ENCODE results near the gene ENAH.

ENAH gene

DNA sequence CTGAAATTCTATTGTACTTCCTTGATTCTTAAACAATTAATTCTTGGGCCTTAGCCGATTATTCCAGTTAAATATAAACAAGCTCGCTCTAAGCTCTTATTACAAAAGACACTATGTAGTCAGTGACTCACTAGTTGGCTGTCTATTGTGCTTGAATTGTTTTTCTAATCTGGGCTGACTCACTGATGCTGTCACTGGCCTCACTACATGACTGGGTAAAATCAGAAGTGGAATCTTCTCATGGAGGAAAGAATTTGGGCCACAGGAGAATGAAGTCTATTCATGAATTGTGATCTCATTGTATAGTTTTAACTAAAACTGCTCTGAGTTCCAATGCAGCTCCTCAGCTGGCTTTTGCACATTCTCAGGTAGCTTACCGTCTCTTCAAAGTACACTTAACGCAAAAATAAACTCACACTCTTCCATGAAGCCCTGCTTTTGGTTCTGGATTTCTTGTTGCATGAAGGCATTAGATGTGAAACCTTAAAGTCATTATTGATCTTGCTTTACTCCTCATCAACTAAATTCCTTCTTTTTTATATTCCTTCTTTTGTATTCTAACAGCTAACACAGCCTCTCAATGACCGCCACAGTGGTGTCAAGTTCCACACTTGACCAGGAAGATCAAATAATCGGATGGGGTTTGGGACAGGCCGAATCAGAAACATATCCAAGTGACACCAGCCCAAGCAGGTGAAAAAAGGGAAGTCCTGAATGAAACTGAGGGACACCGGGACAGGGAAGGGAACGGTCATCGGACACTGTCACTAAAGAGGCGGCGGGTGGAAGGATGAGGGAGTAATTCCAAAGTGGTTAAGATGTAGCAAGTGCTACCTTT is 144.2 kb downstream of the ENAH start:
- Histone ChIP-seq H3K4me1 (ENCODE audit: control insufficient read depth, insufficient read depth, low read length) (peaks cover 9% of the 10 kb centered on the region), H3K27ac (ENCODE audit: low read depth, low read length) (peak overlapping the region; percentile 80), H3K4me3 (ENCODE audit: low read length) (no peak overlapping the region), H3K36me3 (ENCODE audit: control insufficient read depth, insufficient read depth, low read length) (no peaks in the 10 kb centered on the region), H3K27me3 (ENCODE audit: control insufficient read depth, insufficient read depth, low read length) (no peaks in the 10 kb centered on the region), H3K9ac (ENCODE audit: low read length) (no peak overlapping the region)

DNA sequence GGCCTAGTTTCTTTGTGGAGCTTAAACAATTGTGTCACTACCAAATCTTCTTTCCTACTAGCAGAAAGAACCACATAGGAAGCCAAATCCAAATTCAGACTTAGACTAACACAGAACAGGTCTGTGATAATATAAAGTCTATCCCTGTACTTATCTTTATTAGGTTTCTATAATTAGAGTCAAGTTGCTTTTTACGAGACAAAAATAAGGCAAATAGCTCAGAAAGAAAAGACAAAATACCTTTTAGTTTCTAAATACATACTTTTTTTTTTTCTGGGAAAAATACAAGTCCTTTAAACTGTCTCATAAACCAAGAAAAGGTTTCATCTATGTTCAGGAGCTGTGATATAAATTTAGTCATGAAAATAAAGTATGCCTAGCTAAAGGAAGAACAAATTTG is 146.2 kb downstream of the ENAH start:
- H3K36me3 ChIP-seq (ENCODE audit: control insufficient read depth, insufficient read depth, low read length), result no peaks in the 10 kb centered on the region
- no peaks in the 10 kb centered on the region for H3K27me3 ChIP-seq (ENCODE audit: control insufficient read depth, insufficient read depth, low read length)
- H3K27ac ChIP-seq (ENCODE audit: low read depth, low read length), result peak overlapping the region; percentile 14
- H3K9ac ChIP-seq (ENCODE audit: low read length), result no peak overlapping the region
- H3K4me3 ChIP-seq (ENCODE audit: low read length), result no peak overlapping the region
- peaks cover 9% of the 10 kb centered on the region for H3K4me1 ChIP-seq (ENCODE audit: control insufficient read depth, insufficient read depth, low read length)

DNA sequence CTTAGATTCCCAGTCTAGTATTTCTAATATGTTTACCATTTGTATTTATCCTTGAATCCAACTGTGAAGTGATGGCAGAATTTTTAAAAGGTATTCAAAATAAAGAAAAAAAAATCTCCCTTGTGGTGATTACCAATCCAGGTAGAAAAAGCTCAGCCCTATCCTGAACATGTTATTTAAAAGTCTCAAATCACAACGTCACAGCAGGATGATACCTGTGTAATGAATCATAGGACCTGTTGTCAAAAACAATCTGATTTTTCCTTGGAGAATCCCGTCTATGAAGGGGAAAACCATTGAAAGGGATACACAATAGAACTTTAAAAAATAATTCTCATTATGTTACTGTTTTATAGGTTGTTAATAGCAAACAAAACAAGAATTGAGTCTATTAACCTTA is 148.1 kb downstream of the ENAH start:
- Histone ChIP-seq H3K4me1 (ENCODE audit: control insufficient read depth, insufficient read depth, low read length) (peaks cover 9% of the 10 kb centered on the region), H3K27me3 (ENCODE audit: control insufficient read depth, insufficient read depth, low read length) (no peaks in the 10 kb centered on the region), H3K4me3 (ENCODE audit: low read length) (no peak overlapping the region), H3K9ac (ENCODE audit: low read length) (no peak overlapping the region), H3K27ac (ENCODE audit: low read depth, low read length) (no peak overlapping the region), H3K36me3 (ENCODE audit: control insufficient read depth, insufficient read depth, low read length) (no peaks in the 10 kb centered on the region)

DNA sequence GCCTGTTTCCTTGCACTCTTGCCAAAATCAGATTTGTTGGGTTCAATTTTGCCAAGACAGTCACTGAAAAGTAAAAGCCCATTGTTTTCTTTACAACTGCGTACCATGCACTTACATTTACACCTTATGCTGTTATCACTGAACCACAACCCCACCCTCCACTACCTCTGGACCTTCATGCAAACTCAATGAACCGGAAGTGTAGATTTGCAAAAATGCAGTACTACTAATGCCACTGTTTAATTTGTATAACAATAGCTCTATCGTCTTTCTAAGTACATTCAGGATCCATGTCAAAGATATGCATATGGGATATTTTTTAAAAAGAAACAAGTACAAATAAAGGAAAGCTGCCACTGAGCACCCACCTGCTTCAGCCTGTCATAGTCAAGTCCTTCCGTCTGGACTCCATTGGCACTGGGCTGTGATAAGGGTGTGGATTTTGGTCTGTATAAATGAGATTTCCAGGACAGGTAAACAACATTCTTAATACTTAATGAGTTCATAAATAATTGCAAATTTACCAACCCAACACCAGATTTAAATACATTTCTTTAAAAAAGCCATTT is 152.2 kb downstream of the ENAH start:
- H3K27me3 ChIP-seq (ENCODE audit: control insufficient read depth, insufficient read depth, low read length), result no peaks in the 10 kb centered on the region
- H3K4me1 ChIP-seq (ENCODE audit: control insufficient read depth, insufficient read depth, low read length), result no peaks in the 10 kb centered on the region
- no peak overlapping the region for H3K9ac ChIP-seq (ENCODE audit: low read length)
- H3K36me3 ChIP-seq (ENCODE audit: control insufficient read depth, insufficient read depth, low read length), result no peaks in the 10 kb centered on the region
- no peak overlapping the region for H3K4me3 ChIP-seq (ENCODE audit: low read length)
- no peak overlapping the region for H3K27ac ChIP-seq (ENCODE audit: low read depth, low read length)

DNA sequence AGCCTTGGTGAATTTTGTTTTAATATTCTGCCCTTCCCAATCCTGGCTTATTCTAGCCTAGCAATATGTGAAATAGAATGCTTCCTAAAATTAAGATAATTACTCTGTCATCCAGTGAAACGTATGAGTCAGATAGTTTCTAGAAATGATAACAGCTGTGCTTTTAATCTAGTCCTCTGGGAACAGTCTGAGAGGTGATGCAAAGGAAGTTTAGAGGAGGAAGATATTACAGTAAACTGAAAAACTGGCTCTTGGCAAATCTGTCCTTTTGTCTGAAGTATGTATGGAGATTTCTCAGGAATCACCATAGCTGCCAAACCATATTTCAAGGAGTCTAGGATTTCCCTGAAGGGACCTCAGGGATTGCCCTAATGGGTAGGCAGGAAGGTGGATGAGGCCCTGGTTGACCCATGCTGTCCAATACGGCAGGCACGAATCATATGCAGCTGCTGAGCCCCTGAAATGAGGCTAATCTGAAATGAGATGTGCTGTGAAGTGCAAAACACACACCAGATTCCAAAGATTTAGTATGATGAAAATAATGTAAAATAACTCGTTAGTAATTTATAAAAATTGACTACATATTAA is 154.3 kb downstream of the ENAH start:
- H3K4me3 ChIP-seq (ENCODE audit: low read length), result no peak overlapping the region
- no peak overlapping the region for H3K27ac ChIP-seq (ENCODE audit: low read depth, low read length)
- no peaks in the 10 kb centered on the region for H3K36me3 ChIP-seq (ENCODE audit: control insufficient read depth, insufficient read depth, low read length)
- no peak overlapping the region for H3K9ac ChIP-seq (ENCODE audit: low read length)
- no peaks in the 10 kb centered on the region for H3K4me1 ChIP-seq (ENCODE audit: control insufficient read depth, insufficient read depth, low read length)
- no peaks in the 10 kb centered on the region for H3K27me3 ChIP-seq (ENCODE audit: control insufficient read depth, insufficient read depth, low read length)

DNA sequence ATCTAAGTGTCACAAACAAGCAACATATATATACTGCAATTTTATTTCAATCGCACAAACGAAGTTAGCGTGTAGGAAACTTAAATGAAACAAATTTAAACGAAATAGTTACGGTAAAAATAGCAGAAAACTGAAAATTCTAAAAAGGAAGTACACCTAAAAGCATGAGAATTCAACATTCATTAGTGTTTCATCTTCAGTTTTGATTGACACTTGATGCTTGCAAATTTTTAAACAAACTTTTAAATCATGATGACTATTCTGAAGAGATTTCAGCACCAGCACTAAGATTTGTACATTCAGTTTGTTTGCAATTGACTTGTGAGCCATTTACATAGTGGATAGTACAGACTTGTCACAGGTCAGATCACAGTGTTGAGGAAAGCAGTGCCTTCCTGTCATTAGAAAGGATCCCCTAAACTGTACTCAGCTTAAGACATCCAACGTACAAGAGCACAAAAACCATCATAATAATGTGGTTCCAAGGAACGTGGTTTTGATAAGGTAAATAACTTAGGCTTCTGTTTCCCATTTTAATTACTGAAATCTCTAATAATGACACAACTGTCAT is 158.0 kb downstream of the ENAH start:
- no peaks in the 10 kb centered on the region for H3K4me1 ChIP-seq (ENCODE audit: control insufficient read depth, insufficient read depth, low read length)
- no peak overlapping the region for H3K4me3 ChIP-seq (ENCODE audit: low read length)
- no peaks in the 10 kb centered on the region for H3K27me3 ChIP-seq (ENCODE audit: control insufficient read depth, insufficient read depth, low read length)
- no peak overlapping the region for H3K9ac ChIP-seq (ENCODE audit: low read length)
- no peaks in the 10 kb centered on the region for H3K36me3 ChIP-seq (ENCODE audit: control insufficient read depth, insufficient read depth, low read length)
- no peak overlapping the region for H3K27ac ChIP-seq (ENCODE audit: low read depth, low read length)

DNA sequence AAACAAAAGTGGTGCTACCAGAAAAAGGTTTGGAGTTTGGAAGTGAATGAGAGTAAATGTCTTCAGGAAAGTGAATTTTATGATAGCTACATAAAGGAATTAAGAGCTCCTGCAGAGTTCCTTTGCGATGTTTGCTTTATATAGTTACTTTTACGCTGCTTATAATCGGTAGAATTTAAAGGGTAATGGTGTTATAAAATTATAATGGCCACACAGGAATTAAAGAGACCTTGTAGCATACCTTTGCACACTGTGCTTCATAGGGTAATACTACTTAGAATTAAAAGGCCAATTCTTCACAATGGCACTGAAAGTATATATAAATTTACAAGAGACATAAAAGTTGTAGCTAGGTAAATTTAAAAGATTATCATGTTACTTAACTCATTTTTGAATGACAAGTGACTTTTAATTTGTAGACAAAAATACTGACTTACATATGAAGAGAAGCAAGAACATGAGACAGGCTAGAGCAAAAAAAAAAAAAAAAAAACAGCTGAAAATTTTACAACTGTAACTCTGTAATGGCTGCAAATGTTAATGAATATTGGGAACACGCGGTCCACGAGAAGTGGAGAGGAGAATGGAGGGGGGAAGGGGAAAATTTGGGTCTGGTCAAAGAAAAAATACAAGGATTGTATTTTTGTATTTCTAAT is 159.2 kb downstream of the ENAH start:
- H3K4me3 ChIP-seq (ENCODE audit: low read length), result no peak overlapping the region
- no peaks in the 10 kb centered on the region for H3K36me3 ChIP-seq (ENCODE audit: control insufficient read depth, insufficient read depth, low read length)
- no peaks in the 10 kb centered on the region for H3K27me3 ChIP-seq (ENCODE audit: control insufficient read depth, insufficient read depth, low read length)
- H3K4me1 ChIP-seq (ENCODE audit: control insufficient read depth, insufficient read depth, low read length), result no peaks in the 10 kb centered on the region
- H3K27ac ChIP-seq (ENCODE audit: low read depth, low read length), result no peak overlapping the region
- H3K9ac ChIP-seq (ENCODE audit: low read length), result no peak overlapping the region

DNA sequence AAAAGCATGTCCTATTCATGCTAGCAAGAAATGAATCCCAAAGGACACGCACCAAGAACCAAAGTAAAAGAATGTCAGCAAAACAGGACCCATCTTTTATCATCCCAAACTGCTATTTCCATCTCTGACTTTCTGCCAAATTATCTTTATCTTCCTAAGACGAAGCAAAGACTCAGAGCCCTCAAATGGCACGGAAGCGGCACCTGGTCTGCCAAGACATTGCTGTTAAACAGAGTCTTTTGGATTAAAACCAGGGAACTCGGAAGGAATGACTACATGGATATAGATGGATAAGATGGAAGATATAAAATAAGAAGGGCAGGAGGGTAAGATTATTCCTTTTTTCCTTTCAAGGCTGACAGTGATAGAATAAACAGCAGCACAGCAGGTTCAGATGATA is 164.2 kb downstream of the ENAH start:
- peak overlapping the region; percentile 58 for H3K27ac ChIP-seq (ENCODE audit: low read depth, low read length)
- H3K4me1 ChIP-seq (ENCODE audit: control insufficient read depth, insufficient read depth, low read length), result peaks cover 12% of the 10 kb centered on the region
- no peaks in the 10 kb centered on the region for H3K27me3 ChIP-seq (ENCODE audit: control insufficient read depth, insufficient read depth, low read length)
- no peak overlapping the region for H3K9ac ChIP-seq (ENCODE audit: low read length)
- H3K36me3 ChIP-seq (ENCODE audit: control insufficient read depth, insufficient read depth, low read length), result no peaks in the 10 kb centered on the region
- no peak overlapping the region for H3K4me3 ChIP-seq (ENCODE audit: low read length)

DNA sequence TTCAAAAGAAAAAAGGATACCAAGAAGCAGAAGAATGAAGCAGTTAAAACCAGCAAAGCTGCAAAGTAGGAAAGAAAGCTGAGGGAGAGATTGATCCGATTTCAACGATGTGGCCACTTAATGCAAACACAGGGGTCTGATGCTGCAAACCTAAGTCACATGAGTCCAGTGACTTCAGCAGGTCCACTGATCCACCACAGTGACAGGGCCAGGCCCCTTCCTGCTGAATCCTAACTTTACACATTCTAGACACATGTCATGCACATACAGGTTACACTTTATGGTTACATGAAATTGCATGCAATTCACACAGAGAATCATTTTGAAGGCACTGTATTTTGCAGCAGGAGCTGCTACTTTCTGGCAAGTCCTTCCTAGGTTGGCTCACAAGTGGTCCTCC is 166.1 kb downstream of the ENAH start:
- Histone ChIP-seq H3K27me3 (ENCODE audit: control insufficient read depth, insufficient read depth, low read length) (no peaks in the 10 kb centered on the region), H3K27ac (ENCODE audit: low read depth, low read length) (no peak overlapping the region), H3K36me3 (ENCODE audit: control insufficient read depth, insufficient read depth, low read length) (no peaks in the 10 kb centered on the region), H3K9ac (ENCODE audit: low read length) (no peak overlapping the region), H3K4me3 (ENCODE audit: low read length) (no peak overlapping the region), H3K4me1 (ENCODE audit: control insufficient read depth, insufficient read depth, low read length) (peaks cover 20% of the 10 kb centered on the region)

DNA sequence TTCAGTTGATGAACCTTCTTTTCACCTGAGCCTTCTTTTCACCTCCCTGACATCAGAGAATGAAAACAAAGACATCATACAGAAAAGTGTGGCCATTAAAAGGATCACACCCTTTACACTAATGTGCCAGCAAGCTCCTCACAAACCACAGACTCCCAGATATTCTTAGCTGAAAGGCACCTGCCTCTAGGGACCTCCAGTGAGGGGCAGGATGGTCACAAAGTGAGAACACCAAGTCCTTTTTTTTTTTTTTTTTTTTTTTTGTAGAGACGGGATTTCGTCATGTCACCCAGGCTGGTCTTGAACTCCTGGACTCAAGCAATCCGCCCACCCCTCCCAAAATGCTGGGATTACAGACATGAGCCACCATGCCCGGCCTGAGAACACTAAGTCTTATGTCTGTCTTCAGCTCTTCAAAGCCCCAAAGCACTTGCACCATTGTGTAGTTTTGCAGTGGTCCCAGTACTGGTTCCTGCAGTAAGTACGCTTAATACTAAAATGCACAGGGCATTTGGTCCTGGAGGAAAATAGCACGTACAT is 166.9 kb downstream of the ENAH start:
- H3K36me3 ChIP-seq (ENCODE audit: control insufficient read depth, insufficient read depth, low read length), result no peaks in the 10 kb centered on the region
- no peak overlapping the region for H3K9ac ChIP-seq (ENCODE audit: low read length)
- no peak overlapping the region for H3K4me3 ChIP-seq (ENCODE audit: low read length)
- H3K4me1 ChIP-seq (ENCODE audit: control insufficient read depth, insufficient read depth, low read length), result peaks cover 20% of the 10 kb centered on the region
- H3K27ac ChIP-seq (ENCODE audit: low read depth, low read length), result no peak overlapping the region
- H3K27me3 ChIP-seq (ENCODE audit: control insufficient read depth, insufficient read depth, low read length), result no peaks in the 10 kb centered on the region

DNA sequence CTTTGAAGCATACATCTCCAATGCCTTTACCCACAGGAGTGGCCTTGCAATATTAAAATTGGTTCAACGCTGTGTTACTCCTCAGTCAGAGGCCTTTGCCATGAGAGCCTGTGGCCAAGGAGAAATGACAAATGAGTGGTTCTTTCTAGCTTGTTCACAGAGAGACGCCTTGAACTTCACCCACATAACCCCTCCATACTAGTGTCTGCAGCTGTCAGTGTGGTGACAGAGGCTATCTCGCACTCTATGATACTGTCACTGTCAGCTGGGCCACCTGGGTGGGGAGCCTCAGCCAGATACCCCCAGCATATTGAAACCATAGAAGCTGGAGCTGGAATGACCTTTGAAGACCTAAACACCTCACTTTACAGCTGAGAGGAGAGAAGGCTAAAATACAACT is 167.7 kb downstream of the ENAH start:
- no peaks in the 10 kb centered on the region for H3K27me3 ChIP-seq (ENCODE audit: control insufficient read depth, insufficient read depth, low read length)
- no peak overlapping the region for H3K9ac ChIP-seq (ENCODE audit: low read length)
- H3K36me3 ChIP-seq (ENCODE audit: control insufficient read depth, insufficient read depth, low read length), result no peaks in the 10 kb centered on the region
- H3K27ac ChIP-seq (ENCODE audit: low read depth, low read length), result no peak overlapping the region
- H3K4me1 ChIP-seq (ENCODE audit: control insufficient read depth, insufficient read depth, low read length), result peaks cover 20% of the 10 kb centered on the region
- no peak overlapping the region for H3K4me3 ChIP-seq (ENCODE audit: low read length)

DNA sequence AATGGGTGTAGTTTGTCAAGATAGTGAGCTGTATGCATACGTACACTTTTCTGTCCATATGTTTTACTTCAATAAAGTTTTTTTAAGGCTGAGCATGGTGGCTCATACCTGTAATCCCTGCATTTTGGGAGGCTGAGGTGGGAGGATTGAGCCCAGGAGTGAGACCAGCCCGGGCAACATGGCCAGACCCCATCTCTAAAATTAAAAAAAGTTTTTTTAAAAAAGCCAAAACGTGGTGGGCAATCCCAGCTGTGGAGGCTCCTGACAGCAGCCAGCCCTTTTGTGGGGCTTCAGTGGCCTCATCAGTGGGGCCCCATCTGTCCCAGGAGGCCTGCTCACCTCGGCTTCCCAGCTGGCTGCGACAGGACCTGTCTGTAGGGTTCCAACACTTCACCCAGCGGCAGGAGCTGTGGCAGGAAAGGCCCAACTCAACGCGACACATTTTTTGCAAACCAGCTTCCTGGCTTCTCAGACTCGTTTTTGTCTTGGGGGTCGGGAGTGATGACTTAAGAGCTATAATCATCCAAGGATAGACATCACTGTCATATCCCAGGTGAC is 168.2 kb downstream of the ENAH start:
- no peak overlapping the region for H3K9ac ChIP-seq (ENCODE audit: low read length)
- H3K27me3 ChIP-seq (ENCODE audit: control insufficient read depth, insufficient read depth, low read length), result no peaks in the 10 kb centered on the region
- H3K4me3 ChIP-seq (ENCODE audit: low read length), result no peak overlapping the region
- H3K4me1 ChIP-seq (ENCODE audit: control insufficient read depth, insufficient read depth, low read length), result peaks cover 20% of the 10 kb centered on the region
- H3K27ac ChIP-seq (ENCODE audit: low read depth, low read length), result peak overlapping the region; percentile 65
- H3K36me3 ChIP-seq (ENCODE audit: control insufficient read depth, insufficient read depth, low read length), result no peaks in the 10 kb centered on the region
